Astrocyte (in vitro differentiated cells and primary cell): ENCODE measurements around the gene TRAF3IP1. TPM values are rescaled to one million over a fixed set of nuclear protein-coding genes. Genes with fewer than 3 reads are reported as not detected.

ENCODE experiments used
- DNase-seq: peaks from one replicate; pipeline ENCODE4 v3.0.0-alpha.2; 2010; ENCODE audit warnings: low read depth
- FAIRE-seq: peaks from 2 replicates; lab custom pipeline; 2011; peaks lifted over from hg19 to GRCh38; lab: Jason Lieb, UNC
- H2AFZ ChIP-seq: 2 replicates; pipeline ENCODE4 v1.6.0; 2012; ENCODE audit warnings: low read depth, low read length, inconsistent platforms
- H3K27ac ChIP-seq: 2 replicates; pipeline ENCODE4 v1.5.1; 2011; ENCODE audit warnings: low read depth, low read length, inconsistent platforms
- H3K27me3 ChIP-seq: 2 replicates; pipeline ENCODE4 v1.6.0; 2011; ENCODE audit warnings: low read length, inconsistent platforms; ENCODE audit not compliant: insufficient read depth
- H3K36me3 ChIP-seq: 2 replicates; pipeline ENCODE4 v1.5.1; 2011; ENCODE audit warnings: low read length, inconsistent platforms; ENCODE audit not compliant: insufficient read depth
- H3K4me1 ChIP-seq: 2 replicates; pipeline ENCODE4 v1.5.1; 2011; ENCODE audit warnings: low read length, inconsistent platforms; ENCODE audit not compliant: insufficient read depth
- H3K4me2 ChIP-seq: 2 replicates; pipeline ENCODE4 v1.6.0; 2012; ENCODE audit warnings: low read length, inconsistent platforms
- H3K4me3 ChIP-seq: 2 replicates; pipeline ENCODE4 v1.5.1; 2011; ENCODE audit warnings: low read depth, mild to moderate bottlenecking, low read length, inconsistent platforms; ENCODE audit not compliant: insufficient read depth
- H3K79me2 ChIP-seq: 2 replicates; pipeline ENCODE4 v1.6.0; 2012; ENCODE audit warnings: mild to moderate bottlenecking, low read length, inconsistent platforms; ENCODE audit not compliant: insufficient read depth
- H3K9ac ChIP-seq: 2 replicates; pipeline ENCODE4 v1.6.0; 2012; ENCODE audit warnings: mild to moderate bottlenecking, low read length, inconsistent platforms
- H3K9me3 ChIP-seq: 2 replicates; pipeline ENCODE4 v1.5.1; 2012; ENCODE audit warnings: low read depth, mild to moderate bottlenecking, low read length, inconsistent platforms; ENCODE audit not compliant: insufficient read depth
- H4K20me1 ChIP-seq: 2 replicates; pipeline ENCODE4 v1.6.0; 2012; ENCODE audit warnings: low read length, inconsistent platforms; ENCODE audit not compliant: insufficient read depth
- H3K27ac Mint-ChIP-seq: one replicate; pipeline ENCODE4 v1.8.0; 2021; ENCODE audit warnings: mild to moderate bottlenecking, mixed read lengths; ENCODE audit not compliant: unreplicated experiment
- H3K27me3 Mint-ChIP-seq: one replicate; pipeline ENCODE4 v1.8.0; 2021; ENCODE audit warnings: low read depth, mixed read lengths; ENCODE audit not compliant: unreplicated experiment
- H3K36me3 Mint-ChIP-seq: one replicate; pipeline ENCODE4 v1.8.0; 2021; ENCODE audit warnings: low read depth, mixed read lengths; ENCODE audit not compliant: unreplicated experiment
- H3K4me1 Mint-ChIP-seq: one replicate; pipeline ENCODE4 v1.8.0; 2021; ENCODE audit warnings: low read depth, mixed read lengths; ENCODE audit not compliant: unreplicated experiment
- H3K4me3 Mint-ChIP-seq: one replicate; pipeline ENCODE4 v1.8.0; 2021; ENCODE audit warnings: mild to moderate bottlenecking, moderate library complexity, mixed read lengths; ENCODE audit not compliant: unreplicated experiment
- H3K9me3 Mint-ChIP-seq: one replicate; pipeline ENCODE4 v1.8.0; 2021; ENCODE audit warnings: mild to moderate bottlenecking, mixed read lengths; ENCODE audit not compliant: unreplicated experiment
- CTCF ChIP-seq: IDR thresholded peaks from 2 replicates; pipeline ENCODE4 v1.5.1; 2011; ENCODE audit warnings: low read depth, mild to moderate bottlenecking, inconsistent platforms, low read length, moderate library complexity; ENCODE audit not compliant: insufficient read depth
- EZH2 ChIP-seq: IDR thresholded peaks from 2 replicates; pipeline ENCODE4 v1.6.1; 2012; ENCODE audit warnings: mild to moderate bottlenecking, low read length, inconsistent platforms; ENCODE audit not compliant: insufficient read depth
- total RNA-seq: library from RNA; stranded (reverse); gene quantifications from 2 replicates; pipeline ENCODE4 v1.2.1, GENCODE V29; 2021

Gene TRAF3IP1
- total RNA-seq, 1 donor from 2014 or later = 19.6 TPM

- no peak for FAIRE-seq
- Mint-ChIP-seq H3K4me1 (no peaks in the 10 kb centered on the region), H3K27ac (no peak overlapping the region), H3K27me3 (no peaks in the 10 kb centered on the region), H3K9me3 (no peaks in the 10 kb centered on the region), H3K36me3 (peaks cover 10% of the 10 kb centered on the region), H3K4me3 (no peak overlapping the region)
- TF ChIP-seq EZH2 (no peak), CTCF (no peak)
- no peaks in the 10 kb centered on the region for H4K20me1 ChIP-seq
- no peaks in the 10 kb centered on the region for H3K27me3 ChIP-seq
- H3K36me3 ChIP-seq = peaks cover 2% of the 10 kb centered on the region
- no peak overlapping the region for H3K4me2 ChIP-seq
- no peaks in the 10 kb centered on the region for H3K4me1 ChIP-seq
- H3K27ac ChIP-seq = no peak overlapping the region
- no peak overlapping the region for H2AFZ ChIP-seq
- H3K79me2 ChIP-seq = no peaks in the 10 kb centered on the region
- DNase-seq = no peak
- H3K9ac ChIP-seq = no peak overlapping the region
- no peaks in the 10 kb centered on the region for H3K9me3 ChIP-seq
- H3K4me3 ChIP-seq = no peak overlapping the region
These were observed 81.2 kb downstream of the TRAF3IP1 start for GRCh38 chr2:238401551-238401950.

GRCh38 chr2:238403632-238404405, 83.5 kb downstream of the TRAF3IP1 start:
- Mint-ChIP-seq H3K27ac (no peak overlapping the region), H3K36me3 (peaks cover 11% of the 10 kb centered on the region), H3K4me1 (no peaks in the 10 kb centered on the region), H3K4me3 (no peak overlapping the region), H3K9me3 (no peaks in the 10 kb centered on the region), H3K27me3 (no peaks in the 10 kb centered on the region)
- H3K9ac ChIP-seq = no peak overlapping the region
- no peak overlapping the region for H2AFZ ChIP-seq
- no peak overlapping the region for H3K4me2 ChIP-seq
- no peaks in the 10 kb centered on the region for H3K27me3 ChIP-seq
- FAIRE-seq = no peak
- H3K27ac ChIP-seq = no peak overlapping the region
- no peak overlapping the region for H3K4me3 ChIP-seq
- no peaks in the 10 kb centered on the region for H3K9me3 ChIP-seq
- H3K79me2 ChIP-seq = no peaks in the 10 kb centered on the region
- no peak for TF ChIP-seq CTCF
- no peak for TF ChIP-seq EZH2
- H4K20me1 ChIP-seq = no peaks in the 10 kb centered on the region
- H3K4me1 ChIP-seq = no peaks in the 10 kb centered on the region
- peaks cover 2% of the 10 kb centered on the region for H3K36me3 ChIP-seq
- DNase-seq = no peak
